HUDEP-2 (cell line): ENCODE data around the gene ZNF26.
A peak's percentile ranks its signal among the peaks of the same experiment; 100 is the strongest.
"Not testable (repeated sequence)": the region's sequence is repeated elsewhere in the genome, so short reads cannot be mapped to it uniquely, and the experiment has no call there.

Source experiments
- DNase-seq, 76 experiments: peaks; one replicate each; lab custom pipeline; 2025; ENCODE audit not compliant: unreplicated experiment in 76 of 76; lab: John Stamatoyannopoulos, UW

The ZNF26 gene, protein sequence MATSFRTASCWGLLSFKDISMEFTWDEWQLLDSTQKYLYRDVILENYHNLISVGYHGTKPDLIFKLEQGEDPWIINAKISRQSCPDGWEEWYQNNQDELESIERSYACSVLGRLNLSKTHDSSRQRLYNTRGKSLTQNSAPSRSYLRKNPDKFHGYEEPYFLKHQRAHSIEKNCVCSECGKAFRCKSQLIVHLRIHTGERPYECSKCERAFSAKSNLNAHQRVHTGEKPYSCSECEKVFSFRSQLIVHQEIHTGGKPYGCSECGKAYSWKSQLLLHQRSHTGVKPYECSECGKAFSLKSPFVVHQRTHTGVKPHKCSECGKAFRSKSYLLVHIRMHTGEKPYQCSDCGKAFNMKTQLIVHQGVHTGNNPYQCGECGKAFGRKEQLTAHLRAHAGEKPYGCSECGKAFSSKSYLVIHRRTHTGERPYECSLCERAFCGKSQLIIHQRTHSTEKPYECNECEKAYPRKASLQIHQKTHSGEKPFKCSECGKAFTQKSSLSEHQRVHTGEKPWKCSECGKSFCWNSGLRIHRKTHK

DNA sequence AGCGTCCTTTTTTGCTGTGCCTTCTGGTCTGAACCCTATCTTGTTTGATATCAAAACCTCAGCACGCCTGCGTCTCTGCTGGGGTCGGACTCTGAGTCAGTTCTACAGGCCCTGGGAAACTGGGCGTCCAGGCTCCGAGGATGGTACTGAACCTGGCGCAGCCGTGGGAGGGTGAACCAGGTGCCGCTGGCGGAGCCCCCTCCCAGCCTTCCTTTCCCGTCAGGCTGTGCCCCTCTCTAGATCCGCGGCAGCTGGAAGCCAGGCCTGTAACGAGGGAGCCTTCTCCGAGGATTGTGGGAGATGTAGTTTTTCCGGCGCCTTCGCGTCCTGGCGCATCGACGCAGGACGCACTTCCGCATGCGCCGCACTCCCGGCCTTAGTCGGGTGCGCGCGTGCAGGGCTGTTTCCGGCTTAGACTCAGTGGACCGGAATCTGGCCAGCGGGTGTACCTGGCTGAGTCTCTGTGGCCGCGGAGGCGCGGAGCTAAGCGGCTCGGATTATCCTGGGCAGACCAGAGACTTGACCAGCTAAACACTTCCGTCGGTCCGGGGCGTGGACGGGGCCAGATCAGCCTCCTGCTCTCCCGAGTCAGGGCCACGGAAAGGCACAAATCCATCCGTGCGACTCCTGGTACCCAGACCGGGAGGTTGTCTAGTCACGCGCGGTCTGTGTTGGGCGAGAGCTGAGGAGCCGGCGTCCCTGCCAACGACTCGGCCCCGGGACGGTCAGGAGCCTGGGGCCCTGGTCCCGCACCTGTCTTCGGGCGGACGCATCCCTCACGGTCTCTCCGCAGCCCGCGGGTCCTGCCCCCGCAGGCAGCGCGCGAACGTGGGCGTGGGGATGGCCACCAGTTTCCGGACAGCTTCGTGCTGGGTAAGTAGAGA lies at the start of gene ZNF26:
Gene ZNF26 (plus strand): TSS at position 367 of the 884 bp plus-strand sequence. CDS start 474 bp downstream, at position 841.
- peak in 75 of 76 experiments; percentile 6 to 88 (median 74) for DNase-seq

DNA sequence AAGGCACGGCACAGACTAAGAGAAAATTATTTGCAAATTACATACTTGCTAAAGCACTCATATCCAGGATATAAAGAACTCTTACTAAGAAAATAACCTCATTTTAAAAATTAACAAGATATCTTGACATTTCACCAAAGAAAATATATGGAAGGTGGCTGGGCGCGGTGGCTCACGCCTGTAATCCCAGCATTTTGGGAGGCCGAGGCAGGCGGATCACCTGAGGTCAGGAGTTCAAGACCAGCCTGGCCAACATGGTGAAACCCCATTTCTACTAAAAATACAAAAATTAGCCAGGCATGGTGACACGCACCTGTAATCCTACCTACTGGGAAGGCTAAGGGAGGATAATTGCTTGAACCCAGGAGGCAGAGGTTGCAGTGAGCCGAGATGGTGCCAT lies 49.2 kb upstream of the ZNF26 start:
- not testable (repeated sequence) for DNase-seq

DNA sequence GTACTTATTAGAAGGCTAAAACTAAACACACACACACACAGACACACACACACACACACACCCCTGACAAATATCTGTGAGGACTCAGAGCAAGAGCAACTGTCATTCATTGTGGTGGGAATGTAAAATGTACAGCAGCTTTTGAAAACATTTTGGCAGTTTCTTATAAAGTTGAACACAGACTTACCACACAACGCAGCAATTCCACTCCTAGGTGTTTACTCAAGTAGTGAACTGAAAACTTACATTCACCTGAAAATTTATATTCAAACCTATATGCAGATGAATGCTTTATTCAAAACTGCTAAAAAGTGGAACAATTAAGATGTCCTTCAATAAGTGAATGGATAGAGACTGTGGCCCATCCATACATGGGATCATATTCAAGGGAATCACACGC lies 48.7 kb upstream of the ZNF26 start:
- no peak for DNase-seq

DNA sequence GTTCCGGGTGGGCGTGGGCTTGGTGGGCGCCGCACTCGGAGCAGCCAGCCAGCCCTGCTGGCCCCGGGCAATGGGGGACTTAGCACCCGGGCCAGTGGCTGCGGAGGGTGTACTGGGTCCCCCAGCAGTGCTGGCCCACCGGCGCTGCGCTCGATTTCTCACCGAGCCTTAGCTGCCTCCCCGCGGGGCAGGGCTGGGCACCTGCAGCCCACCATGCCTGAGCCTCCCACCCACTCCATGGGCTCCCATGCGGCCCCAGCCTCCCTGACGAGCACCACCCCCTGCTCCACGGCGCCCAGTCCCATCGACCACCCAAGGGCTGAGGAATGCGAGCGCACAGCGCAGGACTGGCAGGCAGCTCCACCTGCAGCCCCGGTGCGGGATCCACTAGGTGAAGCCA lies 47.4 kb upstream of the ZNF26 start:
- not testable (repeated sequence) for DNase-seq

DNA sequence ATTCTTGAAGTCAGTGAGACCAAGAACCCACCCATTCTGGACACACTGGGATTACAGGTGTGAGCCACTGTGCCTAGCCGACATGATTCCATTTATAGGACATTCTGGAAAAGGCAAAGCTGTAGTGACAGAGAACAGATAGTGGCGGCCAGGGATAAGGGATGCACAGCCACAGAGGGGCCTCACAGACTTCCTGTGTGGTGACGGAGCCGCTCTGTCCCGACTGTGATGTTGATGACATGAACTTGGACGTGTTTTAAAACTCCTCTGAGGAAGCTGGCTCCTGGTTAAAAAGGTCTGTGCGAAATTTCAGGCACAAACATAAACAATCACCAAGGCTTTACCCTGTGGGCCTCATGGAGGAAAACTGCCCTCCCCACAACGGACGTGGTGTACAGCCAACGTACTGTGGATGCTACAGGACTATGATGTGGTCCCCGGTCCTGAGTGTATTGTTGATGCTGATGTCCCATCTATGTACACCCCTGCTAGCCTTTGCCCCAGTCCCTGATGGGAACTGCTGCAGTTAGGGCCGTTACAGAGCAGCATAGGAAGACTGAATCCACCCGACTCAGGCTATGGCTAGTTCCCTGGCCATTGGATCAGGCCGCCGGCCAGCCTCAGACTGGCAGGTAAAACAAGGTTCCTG lies 46.0 kb upstream of the ZNF26 start:
- DNase-seq: no peak

DNA sequence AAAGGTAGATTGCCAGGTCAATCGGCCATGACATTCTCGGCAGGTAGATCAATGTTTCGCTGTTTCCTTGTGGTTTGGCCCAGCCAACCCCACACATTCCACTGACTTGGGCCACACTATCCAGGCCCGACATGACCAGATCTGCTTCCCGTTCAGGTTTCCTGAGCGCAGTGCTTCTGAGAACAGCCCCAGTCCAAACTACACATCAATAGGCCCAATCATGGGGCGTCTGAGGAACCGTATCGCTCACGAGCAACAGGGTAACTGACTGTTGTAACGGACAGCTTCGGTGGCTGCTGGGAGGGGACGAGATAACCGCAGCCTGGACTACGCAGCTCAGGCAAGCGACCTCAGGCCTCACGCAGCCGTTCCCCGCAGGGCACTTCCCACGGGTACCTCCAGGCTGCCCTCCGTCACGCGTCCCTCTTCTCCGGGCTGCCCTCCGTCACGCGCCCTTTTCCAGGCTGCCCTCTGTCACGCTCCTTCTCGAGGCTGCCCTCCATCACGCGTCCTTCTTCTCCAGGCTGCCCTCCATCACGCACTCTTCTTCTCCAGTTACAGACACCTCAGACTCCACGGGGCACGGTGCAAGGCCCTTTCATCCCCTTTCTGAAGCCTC lies 44.7 kb upstream of the ZNF26 start:
- DNase-seq: no peak

DNA sequence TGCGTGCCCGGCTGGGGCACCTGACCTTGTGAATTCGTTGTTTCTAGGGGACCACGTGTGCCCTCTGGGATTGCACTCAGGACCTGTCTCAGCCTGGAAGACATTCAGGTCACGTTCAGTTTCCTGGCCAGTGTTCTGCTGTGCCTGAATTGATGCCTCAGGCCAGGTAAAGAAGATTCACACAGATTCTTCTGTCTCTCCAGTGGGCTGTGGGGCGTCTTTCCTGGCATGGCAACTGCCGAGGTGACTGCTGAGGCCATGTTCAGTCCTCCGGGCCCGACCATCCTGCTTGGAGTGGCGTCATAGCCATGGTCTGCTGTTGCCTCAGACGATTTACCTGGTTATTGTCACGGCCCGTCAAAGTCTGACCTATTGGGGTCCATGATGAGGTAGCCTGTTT lies 43.6 kb upstream of the ZNF26 start:
- no peak for DNase-seq

DNA sequence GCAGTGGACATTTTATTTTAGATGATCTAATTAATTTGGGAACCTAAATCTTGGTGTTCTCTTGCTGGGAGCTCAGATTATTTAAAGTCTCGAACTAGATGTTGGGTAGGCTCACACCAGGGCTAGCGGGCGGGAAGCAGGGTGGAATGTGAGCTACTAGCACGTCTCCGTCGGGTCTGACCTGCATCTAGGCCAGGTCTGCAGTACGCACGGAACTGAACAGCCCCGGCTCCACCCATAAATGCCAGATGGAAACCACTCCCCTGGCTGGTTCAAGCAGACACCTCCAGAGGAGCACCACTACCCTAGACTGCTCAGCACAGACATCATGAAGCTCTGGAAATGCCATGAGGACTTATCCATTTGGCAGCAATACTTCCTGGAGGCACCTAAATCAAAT lies 40.4 kb upstream of the ZNF26 start:
- no peak for DNase-seq

DNA sequence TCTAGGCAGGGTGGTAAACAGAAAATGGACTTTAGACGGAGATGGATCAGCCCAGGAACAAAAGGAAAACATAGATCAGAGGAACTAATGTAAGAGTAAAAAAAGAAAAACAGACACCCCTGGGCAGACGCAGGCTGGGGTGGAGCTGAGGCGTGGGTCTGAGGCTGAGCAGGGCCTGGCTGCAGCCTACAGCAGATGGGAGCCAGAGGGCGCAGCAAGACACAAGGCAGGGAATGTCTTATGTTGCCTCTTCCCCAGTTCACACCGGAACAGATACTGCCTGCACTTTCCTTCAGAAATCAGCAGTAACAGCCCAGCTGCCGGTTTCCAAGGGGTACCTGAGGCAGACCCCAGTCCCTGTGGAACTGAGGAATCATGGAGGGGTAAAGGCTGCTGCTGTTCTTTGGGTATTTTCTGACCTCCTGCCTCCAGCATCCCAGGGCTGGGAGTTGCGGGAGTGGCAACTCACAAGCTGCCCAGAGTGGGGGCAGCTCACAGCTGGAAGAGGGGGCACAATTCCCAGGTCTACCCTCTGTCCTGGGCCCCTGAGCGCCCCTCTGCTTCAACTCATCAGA lies 39.8 kb upstream of the ZNF26 start:
- no peak for DNase-seq

DNA sequence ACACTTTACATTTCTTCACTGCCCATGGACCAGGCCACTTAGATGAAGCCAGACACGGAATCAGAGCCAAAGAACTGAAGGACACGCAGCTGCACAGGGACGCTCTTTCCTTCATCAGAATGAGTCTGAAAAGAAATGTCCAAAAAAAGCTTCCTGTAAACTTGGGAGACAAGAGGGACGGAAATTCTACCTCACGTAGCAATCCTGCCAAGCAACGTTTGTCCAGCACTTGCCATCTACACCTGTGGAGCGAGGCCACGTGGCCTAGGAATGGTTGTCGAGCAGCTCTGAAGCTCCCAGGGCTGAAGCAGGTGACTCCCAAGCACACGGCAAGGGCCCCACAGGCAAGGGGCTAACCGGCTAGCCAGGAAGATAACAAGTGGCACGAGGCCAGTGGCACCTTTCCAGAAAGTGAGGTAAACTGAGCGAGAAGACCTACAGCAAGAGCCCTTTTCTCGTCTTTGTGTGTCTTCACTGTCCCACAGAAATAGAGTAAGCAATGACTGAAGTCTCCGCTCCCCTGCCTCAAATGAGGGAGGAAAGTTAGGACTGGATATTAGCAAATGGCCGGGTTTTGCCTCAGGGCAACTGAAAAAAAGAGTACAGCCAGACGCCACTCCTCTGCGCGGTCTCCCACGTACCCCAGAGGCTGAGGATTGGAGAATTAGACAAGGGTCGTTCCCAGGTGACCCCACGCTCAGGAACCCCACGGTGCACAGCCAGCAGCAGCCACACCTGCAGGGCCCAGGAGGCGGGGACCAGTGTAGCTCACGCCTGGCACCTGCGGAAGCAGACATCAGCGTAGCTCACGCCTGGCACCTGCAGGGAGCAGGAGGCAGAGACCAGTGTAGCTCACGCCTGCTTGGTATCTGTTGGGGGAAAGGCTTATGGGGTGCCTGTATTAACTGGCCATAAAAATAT lies 37.8 kb upstream of the ZNF26 start:
- DNase-seq: no peak

DNA sequence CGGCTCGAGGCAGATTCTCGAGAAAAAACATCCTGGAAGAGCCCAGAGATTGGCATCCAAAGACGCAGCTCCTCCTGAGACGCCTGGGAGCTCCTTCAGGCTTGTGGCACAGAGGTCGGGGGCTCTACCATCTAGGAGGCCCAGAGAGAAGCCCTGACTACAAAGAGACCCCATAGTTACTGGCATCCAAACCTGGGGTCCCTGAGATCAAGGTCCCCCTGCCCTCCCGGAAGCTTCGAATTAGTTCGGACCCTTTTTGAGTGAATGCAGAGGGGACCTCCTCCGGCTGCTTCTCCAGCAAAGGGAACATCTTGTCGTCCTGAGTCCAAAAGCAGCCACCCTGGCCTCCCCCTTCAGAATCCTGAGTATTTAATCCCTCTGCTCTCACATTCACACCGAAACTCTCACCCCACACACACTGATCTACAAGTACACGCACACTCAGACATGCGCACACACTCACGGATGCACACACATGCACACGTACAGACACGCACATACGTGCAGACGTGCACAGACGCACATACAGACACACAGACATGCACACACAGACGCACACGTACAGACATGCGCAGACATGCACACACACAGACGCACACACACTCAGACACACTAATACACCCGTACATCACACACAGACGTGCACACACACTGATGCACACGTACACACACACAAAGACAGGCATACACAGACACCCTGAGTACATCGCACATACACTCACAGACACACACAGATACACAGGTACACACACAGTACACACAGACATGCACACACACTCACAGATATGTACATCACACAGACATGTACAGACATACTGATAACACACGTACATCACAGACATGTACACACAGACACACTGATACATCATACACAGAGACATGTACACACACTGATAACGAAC lies 36.0 kb upstream of the ZNF26 start:
- no peak for DNase-seq

DNA sequence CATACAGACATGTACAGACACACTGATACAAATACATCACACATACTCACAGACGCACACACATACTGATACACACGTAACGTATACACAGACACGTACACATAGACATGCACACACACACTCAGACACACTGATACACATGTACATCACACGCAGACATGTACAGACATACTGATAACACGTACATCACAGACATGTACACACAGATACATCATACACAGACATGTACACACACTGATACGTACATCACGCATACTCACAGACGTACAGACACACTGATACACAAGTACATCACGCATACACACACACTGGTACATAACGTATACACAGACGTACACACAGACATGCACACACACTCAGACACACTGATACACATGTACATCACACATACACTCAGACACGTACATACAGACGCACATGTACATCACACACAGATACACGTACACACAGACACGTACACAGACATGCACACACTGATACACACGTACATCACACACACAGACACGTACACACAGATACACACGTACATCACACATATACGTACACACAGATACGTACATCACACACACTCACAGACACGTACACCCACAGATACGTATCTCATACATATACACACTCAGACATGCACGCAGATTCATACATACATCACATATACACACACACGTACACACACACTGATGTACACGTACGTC lies 35.2 kb upstream of the ZNF26 start:
- DNase-seq: no peak

DNA sequence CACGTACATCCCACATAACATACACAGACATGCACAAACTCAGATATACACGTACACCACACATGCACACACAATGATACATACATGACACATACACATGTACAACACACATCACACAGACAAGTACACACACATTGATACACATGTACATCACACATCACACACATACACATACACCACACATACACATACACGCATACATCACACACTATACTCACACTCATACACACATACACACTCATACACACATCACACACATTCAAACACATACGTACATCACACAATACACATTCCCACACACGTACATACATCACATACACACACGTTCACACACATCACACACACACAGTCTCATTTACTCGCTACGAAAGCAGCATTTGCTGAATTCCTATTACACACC lies 34.5 kb upstream of the ZNF26 start:
- no peak for DNase-seq

DNA sequence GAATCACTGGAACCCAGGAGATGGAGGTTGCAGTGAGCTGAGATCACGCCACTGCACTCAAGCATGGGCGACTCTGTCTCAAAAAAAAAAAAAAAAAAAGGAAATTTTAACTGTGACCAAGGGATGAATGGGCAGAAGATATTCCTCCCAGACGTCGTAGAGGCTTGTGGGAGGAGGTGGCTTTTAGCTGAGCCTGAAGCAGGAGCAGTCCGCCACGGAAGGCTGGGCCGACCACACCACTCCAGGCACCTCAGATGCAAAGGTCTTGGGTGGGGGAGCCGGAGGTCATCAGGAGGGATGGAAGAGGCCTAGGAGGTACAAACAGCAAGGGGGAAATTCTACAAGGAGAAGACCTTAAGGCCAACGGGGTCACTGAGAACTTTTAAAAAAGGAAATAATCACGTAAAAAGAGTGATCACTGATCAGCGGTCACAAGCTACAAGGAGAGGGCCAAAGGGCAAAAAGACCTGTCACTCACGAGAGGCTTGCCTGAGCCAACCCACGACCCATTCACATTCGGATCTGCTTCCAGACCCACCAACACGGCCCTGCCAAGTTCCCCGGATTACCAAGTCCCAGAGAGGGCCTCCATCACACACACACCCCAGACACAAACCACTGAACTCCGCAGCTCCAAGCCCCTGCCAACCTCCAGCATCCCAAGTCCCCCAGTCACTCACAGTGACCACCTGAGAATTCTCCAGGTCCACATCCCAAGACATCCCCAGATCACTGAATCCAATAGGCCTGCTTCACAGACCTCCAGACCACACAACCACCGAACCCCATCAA lies 33.6 kb upstream of the ZNF26 start:
- no peak for DNase-seq

DNA sequence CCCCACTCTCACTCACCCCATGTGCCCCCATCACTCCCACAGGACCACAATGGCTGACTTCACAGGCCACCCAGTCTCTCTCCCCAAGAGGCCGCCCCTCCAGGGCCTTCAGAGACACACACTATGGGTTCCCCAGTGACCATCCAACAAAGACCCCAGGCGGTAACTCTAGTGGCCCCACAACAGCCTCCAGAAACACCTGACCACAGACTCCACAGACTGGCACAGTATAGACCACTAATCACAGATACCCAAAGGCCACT lies 33.1 kb upstream of the ZNF26 start:
- no peak for DNase-seq

DNA sequence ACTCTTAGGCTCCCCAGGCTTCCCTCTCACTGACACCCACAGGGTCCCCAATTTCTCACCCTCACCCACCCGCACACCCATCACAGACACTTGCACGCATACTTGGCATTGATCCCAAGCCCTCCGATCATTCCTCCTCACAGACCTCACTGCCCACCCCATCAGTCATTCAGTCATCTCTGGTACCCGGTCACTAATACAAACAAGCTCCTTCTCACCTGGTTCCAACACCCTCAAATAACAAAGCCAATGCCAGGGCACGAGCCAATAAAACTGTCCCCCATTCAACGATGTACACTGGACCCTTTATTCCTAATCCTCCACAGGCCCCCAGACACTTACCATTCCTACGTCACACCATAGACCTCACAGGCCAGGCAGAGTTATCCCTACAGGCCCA lies 32.4 kb upstream of the ZNF26 start:
- DNase-seq: no peak

DNA sequence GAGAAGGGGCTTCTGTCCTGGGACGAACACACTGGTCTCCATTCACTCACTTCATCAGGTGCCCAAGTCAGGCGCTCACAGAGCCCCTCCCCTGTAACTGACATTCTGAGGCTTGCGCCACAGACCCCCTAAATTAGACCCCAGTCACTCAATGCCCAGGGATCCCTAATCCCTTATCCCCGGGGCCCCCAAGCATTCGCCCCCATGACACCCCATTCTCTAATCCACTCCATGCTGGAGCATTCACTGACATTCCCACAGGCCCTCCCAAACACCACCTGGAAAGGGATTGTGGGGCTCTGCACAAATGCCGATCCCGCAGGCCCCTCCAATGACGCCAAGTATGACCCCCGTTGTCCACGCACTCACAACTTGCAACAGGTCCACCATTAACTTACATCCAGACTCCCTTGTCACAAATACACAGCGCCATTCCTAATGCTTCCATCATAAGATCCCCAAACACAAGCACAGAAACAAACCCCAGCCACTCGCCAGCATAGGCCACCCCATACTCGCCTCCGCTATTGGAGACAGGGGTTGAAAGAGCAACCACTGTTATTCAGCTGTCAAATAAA lies 31.6 kb upstream of the ZNF26 start:
- no peak for DNase-seq
